NCI-H187 treated with DMSO at 0.1 percent for 48 hours (cell line): ENCODE data around the gene CNTNAP1.

ENCODE experiments used
- DNase-seq: peaks from one replicate; lab custom pipeline; 2025; lab: John Stamatoyannopoulos, UW

CNTNAP1 gene

GRCh38 chr17:42685831-42686230 is 3.5 kb downstream of the CNTNAP1 start:
- DNase-seq = no peak

- no peak for DNase-seq
These were observed 4.3 kb downstream of the CNTNAP1 start for GRCh38 chr17:42686520-42687128.

- DNase-seq = no peak
These were observed 5.5 kb downstream of the CNTNAP1 start for GRCh38 chr17:42687707-42688320.

- DNase-seq = no peak
These were observed 8.3 kb downstream of the CNTNAP1 start for GRCh38 chr17:42690596-42690995.

- DNase-seq = no peak
These were observed 8.8 kb downstream of the CNTNAP1 start for GRCh38 chr17:42691021-42691545.

GRCh38 chr17:42692489-42692888 is 10.2 kb downstream of the CNTNAP1 start:
- DNase-seq = no peak

- DNase-seq = no peak
These were observed 12.2 kb downstream of the CNTNAP1 start for GRCh38 chr17:42694524-42694923.

GRCh38 chr17:42695500-42695899 is 13.2 kb downstream of the CNTNAP1 start:
- DNase-seq = no peak

- DNase-seq = no peak
These were observed 14.9 kb downstream of the CNTNAP1 start for GRCh38 chr17:42697108-42697811.

- no peak for DNase-seq
These were observed 16.5 kb downstream of the CNTNAP1 start for GRCh38 chr17:42698736-42699414.

GRCh38 chr17:42699415-42699740 is 17.0 kb downstream of the CNTNAP1 start:
- DNase-seq = no peak

GRCh38 chr17:42700586-42701289 is 18.4 kb downstream of the CNTNAP1 start:
- DNase-seq = no peak

- DNase-seq = no peak
These were observed 20.1 kb downstream of the CNTNAP1 start for GRCh38 chr17:42702446-42702845.

GRCh38 chr17:42704490-42704836 is 22.1 kb downstream of the CNTNAP1 start:
- no peak for DNase-seq

- DNase-seq = no peak
These were observed 22.6 kb downstream of the CNTNAP1 start for GRCh38 chr17:42704837-42705494.

- DNase-seq = no peak
These were observed 24.4 kb downstream of the CNTNAP1 start for GRCh38 chr17:42706732-42707131.

- no peak for DNase-seq
These were observed 26.3 kb downstream of the CNTNAP1 start for GRCh38 chr17:42708588-42708987.

GRCh38 chr17:42709561-42709960 is 27.2 kb downstream of the CNTNAP1 start:
- no peak for DNase-seq

- peak; percentile 16 for DNase-seq
These were observed 38.8 kb downstream of the CNTNAP1 start for GRCh38 chr17:42720996-42721583.

GRCh38 chr17:42723636-42724035 is 41.3 kb downstream of the CNTNAP1 start:
- DNase-seq = no peak

GRCh38 chr17:42725143-42725542 is 42.8 kb downstream of the CNTNAP1 start:
- no peak for DNase-seq
